ENCODE results near the gene TSGA10IP.

DNA sequence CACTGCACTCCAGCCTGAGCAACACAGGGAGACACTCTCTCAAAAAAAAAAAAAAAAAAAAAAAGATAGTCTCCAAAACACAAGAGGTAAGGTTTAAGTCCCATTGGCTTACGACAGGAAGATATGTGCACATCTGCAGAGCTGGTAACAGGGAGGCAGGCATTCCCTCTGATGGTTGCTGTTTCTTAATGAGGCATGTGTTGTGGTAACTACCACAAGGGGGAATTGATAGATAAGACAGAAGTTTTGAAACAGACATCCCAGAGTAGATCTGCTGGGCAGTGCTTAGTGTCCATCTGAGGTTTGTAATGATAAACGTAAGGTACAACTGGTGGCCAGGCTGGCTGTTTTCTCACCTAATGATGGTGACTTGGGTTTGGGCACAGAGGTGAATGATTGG, 52.0 kb downstream of the TSGA10IP start:
- TF ChIP-seq CTCF (IDR thresholded peaks at IDR 0.05; ENCODE audit: low read depth, low read length) (no peak), POLR2A (IDR thresholded peaks at IDR 0.05; ENCODE audit: extremely low read depth, insufficient read length) (no peak)

Data from NB4 (cell line).